GM23338 (cell line): ENCODE measurements around the gene MPEG1. TPM values are rescaled to one million over a fixed set of nuclear protein-coding genes. Genes with fewer than 3 reads are reported as not detected.

Experiments used
- ATAC-seq: fragments of 200-7000 bp; cut with Tn5 transposase; 3 replicates; pipeline ENCODE4 v1.9.1; 2020
- DNase-seq: peaks from one replicate; pipeline ENCODE4 v3.0.0-alpha.2; 2015; ENCODE audit warnings: low spot score
- H2AFZ ChIP-seq: fragments of 200-600 bp; sonication (generic); 2 replicates; pipeline ENCODE4 v1.8.0; 2016; ENCODE audit warnings: antibody characterized with exemption, mild to moderate bottlenecking, moderate library complexity
- H3F3A ChIP-seq: fragments of 200-600 bp; sonication (generic); replicated peaks from 2 replicates; pipeline ENCODE4 v1.8.0; 2017; ENCODE audit warnings: antibody characterized with exemption, mixed run types, low read depth
- H3K27ac ChIP-seq: fragments of 200-600 bp; sonication (generic); 2 replicates; pipeline ENCODE4 v1.6.1; 2016; ENCODE audit warnings: low read depth
- H3K27me3 ChIP-seq: fragments of 200-600 bp; sonication (generic); 2 replicates; pipeline ENCODE4 v1.8.0; 2016; ENCODE audit warnings: mild to moderate bottlenecking, mixed run types, moderate library complexity; ENCODE audit not compliant: insufficient read depth
- H3K36me3 ChIP-seq: fragments of 200-600 bp; sonication (generic); 2 replicates; pipeline ENCODE4 v1.8.0; 2016; ENCODE audit warnings: mild to moderate bottlenecking; ENCODE audit not compliant: insufficient read depth
- H3K4me1 ChIP-seq: fragments of 200-600 bp; sonication (generic); 2 replicates; pipeline ENCODE4 v1.8.0; 2016; ENCODE audit warnings: mild to moderate bottlenecking, moderate library complexity; ENCODE audit not compliant: insufficient read depth
- H3K4me2 ChIP-seq: fragments of 200-600 bp; sonication (generic); 2 replicates; pipeline ENCODE4 v1.7.1; 2017; ENCODE audit warnings: mixed run types
- H3K4me3 ChIP-seq: fragments of 200-600 bp; sonication (generic); 2 replicates; pipeline ENCODE4 v1.6.1; 2016; ENCODE audit warnings: mixed run types
- H3K79me2 ChIP-seq: fragments of 200-600 bp; sonication (generic); replicated peaks from 2 replicates; pipeline ENCODE4 v1.8.0; 2017; ENCODE audit warnings: mild to moderate bottlenecking; ENCODE audit not compliant: insufficient read depth
- H3K9me2 ChIP-seq: fragments of 200-600 bp; sonication (generic); 2 replicates; pipeline ENCODE4 v1.8.0; 2017; ENCODE audit not compliant: insufficient read depth
- H4K20me1 ChIP-seq: fragments of 200-600 bp; sonication (generic); replicated peaks from 2 replicates; pipeline ENCODE4 v1.8.0; 2017; ENCODE audit warnings: mild to moderate bottlenecking; ENCODE audit not compliant: insufficient read depth
- H3K27ac Mint-ChIP-seq: 2 replicates; pipeline ENCODE4 v1.8.0; 2020; ENCODE audit warnings: inconsistent platforms, mild to moderate bottlenecking, moderate library complexity, mixed read lengths
- H3K27me3 Mint-ChIP-seq: 3 replicates; pipeline ENCODE4 v1.8.0; 2022; ENCODE audit warnings: low read depth, mild to moderate bottlenecking, moderate library complexity, mixed read lengths, inconsistent platforms; ENCODE audit not compliant: insufficient read depth, poor library complexity
- H3K36me3 Mint-ChIP-seq: 3 replicates; pipeline ENCODE4 v1.8.0; 2021; ENCODE audit warnings: low read depth, mild to moderate bottlenecking, inconsistent platforms, moderate library complexity, mixed read lengths
- H3K4me1 Mint-ChIP-seq: 3 replicates; pipeline ENCODE4 v1.8.0; 2020; ENCODE audit warnings: mild to moderate bottlenecking, inconsistent platforms, mixed read lengths
- H3K4me3 Mint-ChIP-seq: 3 replicates; pipeline ENCODE4 v1.8.0; 2021; ENCODE audit warnings: moderate library complexity, mild to moderate bottlenecking, inconsistent platforms, mixed read lengths
- H3K9me3 Mint-ChIP-seq: 3 replicates; pipeline ENCODE4 v1.8.0; 2020; ENCODE audit warnings: moderate library complexity, mild to moderate bottlenecking, inconsistent platforms, mixed read lengths
- EZH2phosphoT487 ChIP-seq: fragments of 200-600 bp; sonication (generic); IDR thresholded peaks from one replicate; pipeline ENCODE4 v1.8.1; 2018; ENCODE audit warnings: antibody characterized with exemption; ENCODE audit not compliant: unreplicated experiment
- POLR2AphosphoS5 ChIP-seq: IDR thresholded peaks from 2 replicates; pipeline ENCODE4 v1.6.1; 2016; ENCODE audit warnings: antibody characterized with exemption, low read depth
- STAT1 ChIP-seq: IDR thresholded peaks from one replicate; pipeline ENCODE4 v1.6.1; 2016; ENCODE audit warnings: antibody characterized with exemption; ENCODE audit not compliant: unreplicated experiment
- polyA plus RNA-seq: library from polyadenylated mRNA; unstranded; fragments of >200 nt; fragmentation: Nextera tagmentation; extraction: Ambion mirVana; gene quantifications from 2 replicates; pipeline ENCODE4 v1.2.1, GENCODE V29; 2016
- total RNA-seq: library from RNA; depleted of rRNA; stranded (reverse); fragments of >200 nt; shearing (Covaris generic); gene quantifications from 2 replicates; pipeline ENCODE4 v1.2.3, GENCODE V29; 2014
- TF ChIP-seq, protein P1 (sequence below): fragments of 250-450 bp; sonication (Bioruptor Pico); IDR thresholded peaks from 2 replicates; pipeline ENCODE4 v1.5.0; 2020; ENCODE audit warnings: mild to moderate bottlenecking, moderate library complexity
- TF ChIP-seq, protein P2 (sequence below), 2 experiments: fragments of 200-600 bp in 1 of 2; sonication (generic) in 1 of 2; conservative IDR thresholded peaks; 2 replicates each; pipeline versions ENCODE4 v1.5.1 to v1.6.1; 2016 to 2017; ENCODE audit warnings: antibody characterized with exemption in 2 of 2, low read depth in 2 of 2, mild to moderate bottlenecking in 2 of 2, moderate library complexity in 1 of 2
- TF ChIP-seq, protein P3 (sequence below): IDR thresholded peaks from 2 replicates; pipeline ENCODE4 v1.6.1; 2016; ENCODE audit warnings: antibody characterized with exemption

The MPEG1 gene
- total and polyA plus RNA-seq, 2 experiments from 2014 or later: not detected

DNA sequence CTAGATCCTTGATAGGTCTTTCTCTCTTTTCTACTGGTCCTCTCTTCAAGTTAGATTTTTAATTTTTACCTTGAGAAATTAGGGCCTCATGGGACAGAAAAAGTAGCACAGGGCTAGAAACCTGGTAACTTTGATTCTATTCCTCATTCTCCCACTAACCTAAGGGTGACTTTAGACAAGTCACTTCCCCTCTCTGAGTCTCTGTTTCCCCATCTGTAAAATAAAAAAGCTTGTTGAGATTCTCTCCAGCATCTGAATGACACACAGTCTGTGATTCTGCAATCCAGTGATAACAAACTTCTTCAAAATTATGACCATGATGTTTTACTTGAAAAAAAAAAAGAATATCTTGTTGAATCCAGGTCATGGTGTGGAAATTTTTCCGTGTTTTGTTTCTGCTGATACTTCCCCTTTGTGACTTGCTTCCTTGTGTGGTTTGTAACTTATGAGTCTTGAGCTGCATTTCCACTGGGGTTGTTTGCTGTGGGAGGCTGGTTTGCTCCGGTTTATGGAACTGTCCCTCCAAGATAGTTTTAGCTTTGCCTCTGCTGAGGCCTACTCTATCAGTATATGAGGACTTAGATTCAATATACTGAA is 9.8 kb upstream of the MPEG1 start (continued):
- TF ChIP-seq, protein P1, sequence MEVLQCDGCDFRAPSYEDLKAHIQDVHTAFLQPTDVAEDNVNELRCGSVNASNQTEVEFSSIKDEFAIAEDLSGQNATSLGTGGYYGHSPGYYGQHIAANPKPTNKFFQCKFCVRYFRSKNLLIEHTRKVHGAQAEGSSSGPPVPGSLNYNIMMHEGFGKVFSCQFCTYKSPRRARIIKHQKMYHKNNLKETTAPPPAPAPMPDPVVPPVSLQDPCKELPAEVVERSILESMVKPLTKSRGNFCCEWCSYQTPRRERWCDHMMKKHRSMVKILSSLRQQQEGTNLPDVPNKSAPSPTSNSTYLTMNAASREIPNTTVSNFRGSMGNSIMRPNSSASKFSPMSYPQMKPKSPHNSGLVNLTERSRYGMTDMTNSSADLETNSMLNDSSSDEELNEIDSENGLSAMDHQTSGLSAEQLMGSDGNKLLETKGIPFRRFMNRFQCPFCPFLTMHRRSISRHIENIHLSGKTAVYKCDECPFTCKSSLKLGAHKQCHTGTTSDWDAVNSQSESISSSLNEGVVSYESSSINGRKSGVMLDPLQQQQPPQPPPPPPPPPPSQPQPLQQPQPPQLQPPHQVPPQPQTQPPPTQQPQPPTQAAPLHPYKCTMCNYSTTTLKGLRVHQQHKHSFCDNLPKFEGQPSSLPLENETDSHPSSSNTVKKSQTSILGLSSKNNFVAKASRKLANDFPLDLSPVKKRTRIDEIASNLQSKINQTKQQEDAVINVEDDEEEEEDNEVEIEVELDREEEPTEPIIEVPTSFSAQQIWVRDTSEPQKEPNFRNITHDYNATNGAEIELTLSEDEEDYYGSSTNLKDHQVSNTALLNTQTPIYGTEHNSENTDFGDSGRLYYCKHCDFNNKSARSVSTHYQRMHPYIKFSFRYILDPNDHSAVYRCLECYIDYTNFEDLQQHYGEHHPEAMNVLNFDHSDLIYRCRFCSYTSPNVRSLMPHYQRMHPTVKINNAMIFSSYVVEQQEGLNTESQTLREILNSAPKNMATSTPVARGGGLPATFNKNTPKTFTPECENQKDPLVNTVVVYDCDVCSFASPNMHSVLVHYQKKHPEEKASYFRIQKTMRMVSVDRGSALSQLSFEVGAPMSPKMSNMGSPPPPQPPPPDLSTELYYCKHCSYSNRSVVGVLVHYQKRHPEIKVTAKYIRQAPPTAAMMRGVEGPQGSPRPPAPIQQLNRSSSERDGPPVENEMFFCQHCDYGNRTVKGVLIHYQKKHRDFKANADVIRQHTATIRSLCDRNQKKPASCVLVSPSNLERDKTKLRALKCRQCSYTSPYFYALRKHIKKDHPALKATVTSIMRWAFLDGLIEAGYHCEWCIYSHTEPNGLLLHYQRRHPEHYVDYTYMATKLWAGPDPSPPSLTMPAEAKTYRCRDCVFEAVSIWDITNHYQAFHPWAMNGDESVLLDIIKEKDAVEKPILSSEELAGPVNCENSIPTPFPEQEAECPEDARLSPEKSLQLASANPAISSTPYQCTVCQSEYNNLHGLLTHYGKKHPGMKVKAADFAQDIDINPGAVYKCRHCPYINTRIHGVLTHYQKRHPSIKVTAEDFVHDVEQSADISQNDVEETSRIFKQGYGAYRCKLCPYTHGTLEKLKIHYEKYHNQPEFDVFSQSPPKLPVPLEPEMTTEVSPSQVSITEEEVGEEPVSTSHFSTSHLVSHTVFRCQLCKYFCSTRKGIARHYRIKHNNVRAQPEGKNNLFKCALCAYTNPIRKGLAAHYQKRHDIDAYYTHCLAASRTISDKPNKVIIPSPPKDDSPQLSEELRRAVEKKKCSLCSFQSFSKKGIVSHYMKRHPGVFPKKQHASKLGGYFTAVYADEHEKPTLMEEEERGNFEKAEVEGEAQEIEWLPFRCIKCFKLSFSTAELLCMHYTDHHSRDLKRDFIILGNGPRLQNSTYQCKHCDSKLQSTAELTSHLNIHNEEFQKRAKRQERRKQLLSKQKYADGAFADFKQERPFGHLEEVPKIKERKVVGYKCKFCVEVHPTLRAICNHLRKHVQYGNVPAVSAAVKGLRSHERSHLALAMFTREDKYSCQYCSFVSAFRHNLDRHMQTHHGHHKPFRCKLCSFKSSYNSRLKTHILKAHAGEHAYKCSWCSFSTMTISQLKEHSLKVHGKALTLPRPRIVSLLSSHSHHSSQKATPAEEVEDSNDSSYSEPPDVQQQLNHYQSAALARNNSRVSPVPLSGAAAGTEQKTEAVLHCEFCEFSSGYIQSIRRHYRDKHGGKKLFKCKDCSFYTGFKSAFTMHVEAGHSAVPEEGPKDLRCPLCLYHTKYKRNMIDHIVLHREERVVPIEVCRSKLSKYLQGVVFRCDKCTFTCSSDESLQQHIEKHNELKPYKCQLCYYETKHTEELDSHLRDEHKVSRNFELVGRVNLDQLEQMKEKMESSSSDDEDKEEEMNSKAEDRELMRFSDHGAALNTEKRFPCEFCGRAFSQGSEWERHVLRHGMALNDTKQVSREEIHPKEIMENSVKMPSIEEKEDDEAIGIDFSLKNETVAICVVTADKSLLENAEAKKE (CRISPR knock-in tag): no peak

DNA sequence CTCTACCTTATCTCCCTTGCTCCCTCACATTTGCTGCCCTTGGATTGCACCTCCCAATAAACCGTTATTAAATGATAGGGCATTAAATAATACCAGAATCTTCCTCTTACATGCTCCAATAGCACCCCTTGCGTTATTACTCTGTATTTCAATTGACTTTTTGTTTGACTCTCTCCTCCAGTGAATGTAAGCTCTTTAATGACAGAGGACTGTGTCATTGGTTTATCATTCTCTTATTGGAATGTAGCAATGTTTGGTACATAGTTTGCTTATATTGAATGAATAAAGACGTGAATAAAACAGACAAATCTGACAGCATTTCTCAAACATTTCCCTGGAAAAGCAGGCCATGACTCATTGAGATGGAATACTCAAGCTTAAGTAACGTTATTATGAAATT is 8.7 kb upstream of the MPEG1 start:
- H3K36me3 Mint-ChIP-seq: no peaks in the 10 kb centered on the region
- Histone ChIP-seq H3K4me1 (no peaks in the 10 kb centered on the region), H3K4me3 (no peak overlapping the region), H3K9me2 (peaks cover 17% of the 10 kb centered on the region; the same call in 1 of the 2 replicates), H3K36me3 (no peaks in the 10 kb centered on the region), H3K79me2 (no peaks in the 10 kb centered on the region), H3K27me3 (no peaks in the 10 kb centered on the region), H3F3A (no peaks in the 10 kb centered on the region), H3K4me2 (no peak overlapping the region), H2AFZ (no peak overlapping the region), H4K20me1 (no peaks in the 10 kb centered on the region), H3K27ac (no peak overlapping the region)
- no peaks in the 10 kb centered on the region for H3K9me3 Mint-ChIP-seq
- no peak overlapping the region for H3K4me3 Mint-ChIP-seq
- peaks cover 5% of the 10 kb centered on the region for H3K27me3 Mint-ChIP-seq
- H3K27ac Mint-ChIP-seq: no peak overlapping the region
- ATAC-seq: no peak
- no peaks in the 10 kb centered on the region; the same call in 2 of the 3 replicates for H3K4me1 Mint-ChIP-seq
- DNase-seq: no peak
- TF ChIP-seq, protein P2, sequence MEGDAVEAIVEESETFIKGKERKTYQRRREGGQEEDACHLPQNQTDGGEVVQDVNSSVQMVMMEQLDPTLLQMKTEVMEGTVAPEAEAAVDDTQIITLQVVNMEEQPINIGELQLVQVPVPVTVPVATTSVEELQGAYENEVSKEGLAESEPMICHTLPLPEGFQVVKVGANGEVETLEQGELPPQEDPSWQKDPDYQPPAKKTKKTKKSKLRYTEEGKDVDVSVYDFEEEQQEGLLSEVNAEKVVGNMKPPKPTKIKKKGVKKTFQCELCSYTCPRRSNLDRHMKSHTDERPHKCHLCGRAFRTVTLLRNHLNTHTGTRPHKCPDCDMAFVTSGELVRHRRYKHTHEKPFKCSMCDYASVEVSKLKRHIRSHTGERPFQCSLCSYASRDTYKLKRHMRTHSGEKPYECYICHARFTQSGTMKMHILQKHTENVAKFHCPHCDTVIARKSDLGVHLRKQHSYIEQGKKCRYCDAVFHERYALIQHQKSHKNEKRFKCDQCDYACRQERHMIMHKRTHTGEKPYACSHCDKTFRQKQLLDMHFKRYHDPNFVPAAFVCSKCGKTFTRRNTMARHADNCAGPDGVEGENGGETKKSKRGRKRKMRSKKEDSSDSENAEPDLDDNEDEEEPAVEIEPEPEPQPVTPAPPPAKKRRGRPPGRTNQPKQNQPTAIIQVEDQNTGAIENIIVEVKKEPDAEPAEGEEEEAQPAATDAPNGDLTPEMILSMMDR (conservative IDR thresholded peaks at IDR 0.05; ENCODE audit: low read depth in 2 of 2): no peak
- TF ChIP-seq STAT1 (no peak), EZH2phosphoT487 (no peak), POLR2AphosphoS5 (no peak)
- TF ChIP-seq, protein P1 (CRISPR knock-in tag): no peak
- TF ChIP-seq, protein P3, sequence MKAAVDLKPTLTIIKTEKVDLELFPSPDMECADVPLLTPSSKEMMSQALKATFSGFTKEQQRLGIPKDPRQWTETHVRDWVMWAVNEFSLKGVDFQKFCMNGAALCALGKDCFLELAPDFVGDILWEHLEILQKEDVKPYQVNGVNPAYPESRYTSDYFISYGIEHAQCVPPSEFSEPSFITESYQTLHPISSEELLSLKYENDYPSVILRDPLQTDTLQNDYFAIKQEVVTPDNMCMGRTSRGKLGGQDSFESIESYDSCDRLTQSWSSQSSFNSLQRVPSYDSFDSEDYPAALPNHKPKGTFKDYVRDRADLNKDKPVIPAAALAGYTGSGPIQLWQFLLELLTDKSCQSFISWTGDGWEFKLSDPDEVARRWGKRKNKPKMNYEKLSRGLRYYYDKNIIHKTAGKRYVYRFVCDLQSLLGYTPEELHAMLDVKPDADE: no peak
